PC-3 (cell line): Measurements from ENCODE around the gene ADCYAP1R1. TPM values are rescaled to one million over a fixed set of nuclear protein-coding genes. Genes with fewer than 3 reads are reported as not detected.

Source experiments
- ATAC-seq: fragments of 200-7000 bp; cut with Tn5 transposase; 2 replicates; pipeline ENCODE4 v1.9.1; 2020; ENCODE audit warnings: mild to moderate bottlenecking, moderate library complexity
- BruUV-seq: library from RNA; stranded (reverse); fragments of 400-500 nt; replicated peaks from 2 replicates; lab custom pipeline; 2021; lab: Mats Ljungman, UMichigan
- CTCF ChIA-PET: fragments of 300-600 bp; sonication (Branson Sonifier 250); formaldehyde crosslinking; loops from one replicate; lab custom pipeline; 2022; ENCODE audit warnings: antibody characterized with exemption; lab: Charles Lee
- POLR2A ChIA-PET: fragments of 300-600 bp; sonication (Branson Sonifier 250); formaldehyde crosslinking; loops from one replicate; lab custom pipeline; 2022; ENCODE audit warnings: antibody characterized with exemption; ENCODE audit not compliant: unreplicated experiment; lab: Charles Lee
- DNase-seq: peaks from one replicate; pipeline ENCODE4 v3.0.0-alpha.2; 2015
- H2AFZ ChIP-seq: fragments of 300-600 bp; sonication (generic); 2 replicates; pipeline ENCODE4 v1.6.0; 2016; ENCODE audit warnings: antibody characterized with exemption, low read length
- H3F3A ChIP-seq: fragments of 300-600 bp; sonication (generic); one replicate; pipeline ENCODE4 v1.6.0; 2017; ENCODE audit warnings: antibody characterized with exemption, low read length, control low read depth, mild to moderate bottlenecking; ENCODE audit not compliant: unreplicated experiment
- H3K27ac ChIP-seq: fragments of 300-600 bp; sonication (generic); 2 replicates; pipeline ENCODE4 v1.5.1; 2016; ENCODE audit warnings: mild to moderate bottlenecking, low read length
- H3K27me3 ChIP-seq: fragments of 300-600 bp; sonication (generic); 2 replicates; pipeline ENCODE4 v1.6.1; 2016; ENCODE audit warnings: low read length, mixed read lengths
- H3K36me3 ChIP-seq: fragments of 300-600 bp; sonication (generic); 2 replicates; pipeline ENCODE4 v1.6.1; 2016; ENCODE audit warnings: low read depth, mixed run types, low read length, mixed read lengths
- H3K4me1 ChIP-seq: fragments of 300-600 bp; sonication (generic); 2 replicates; pipeline ENCODE4 v1.5.1; 2016; ENCODE audit warnings: low read length; ENCODE audit not compliant: insufficient read depth
- H3K4me2 ChIP-seq: fragments of 300-600 bp; sonication (generic); 2 replicates; pipeline ENCODE4 v1.6.0; 2016; ENCODE audit warnings: low read length
- H3K4me3 ChIP-seq: fragments of 300-600 bp; sonication (generic); 2 replicates; pipeline ENCODE4 v1.5.1; 2016; ENCODE audit warnings: mild to moderate bottlenecking, low read length, mixed read lengths
- H3K79me2 ChIP-seq: fragments of 300-600 bp; sonication (generic); 2 replicates; pipeline ENCODE4 v1.6.1; 2017; ENCODE audit warnings: low read length, mixed read lengths
- H3K9ac ChIP-seq: fragments of 300-600 bp; sonication (generic); 2 replicates; pipeline ENCODE4 v1.6.0; 2016; ENCODE audit warnings: mild to moderate bottlenecking, low read length
- H3K9me2 ChIP-seq: fragments of 300-600 bp; sonication (generic); replicated peaks from 2 replicates; pipeline ENCODE4 v1.6.1; 2016; ENCODE audit warnings: mixed run types, low read length, mixed read lengths
- H3K9me3 ChIP-seq: fragments of 300-600 bp; sonication (generic); 2 replicates; pipeline ENCODE4 v1.6.1; 2016; ENCODE audit warnings: low read length, mixed read lengths
- H4K20me1 ChIP-seq: fragments of 300-600 bp; sonication (generic); 2 replicates; pipeline ENCODE4 v1.6.1; 2016; ENCODE audit warnings: low read length, mixed read lengths
- CTCF ChIP-seq: fragments of 300-600 bp; sonication (generic); conservative IDR thresholded peaks from 2 replicates; pipeline ENCODE4 v1.5.1; 2017; ENCODE audit warnings: antibody characterized with exemption, low read depth, mild to moderate bottlenecking, low read length
- EZH2 ChIP-seq: fragments of 300-600 bp; sonication (generic); IDR thresholded peaks from one replicate; pipeline ENCODE4 v1.6.1; 2017; ENCODE audit warnings: antibody characterized with exemption, mild to moderate bottlenecking, low read length; ENCODE audit not compliant: unreplicated experiment
- EZH2phosphoT487 ChIP-seq: fragments of 300-600 bp; sonication (generic); IDR thresholded peaks from 2 replicates; pipeline ENCODE4 v1.6.1; 2018; ENCODE audit warnings: mild to moderate bottlenecking, antibody characterized with exemption, low read length, borderline replicate concordance
- intact Hi-C: fragments of 100-400 bp; cut with micrococcal nuclease; formaldehyde crosslinking; loops from 2 replicates; pipeline ENCODE4 v1.9.0; 2023
- total RNA-seq: library from RNA; depleted of rRNA; stranded (reverse); fragments of >200 nt; gene quantifications from 2 replicates; pipeline ENCODE4 v1.2.3, GENCODE V29; 2014

ADCYAP1R1 gene
- total RNA-seq, 1 experiment from 2014 or later, result not detected

- no peaks in the 10 kb centered on the region for H4K20me1 ChIP-seq
- no peaks in the 10 kb centered on the region for H3F3A ChIP-seq
- peaks cover 30% of the 10 kb centered on the region for H3K27me3 ChIP-seq
- POLR2A ChIA-PET, result no interaction called here
- DNase-seq (peak; percentile 86), ATAC-seq (peak; percentile 99)
- H3K27ac ChIP-seq, result no peak overlapping the region
- H3K4me1 ChIP-seq, result no peaks in the 10 kb centered on the region
- intact Hi-C loops, result loop anchor here (1.0 to 5.0 kb wide), 5 partner anchors 238 to 1068 kb away; no protein-coding TSS in a partner anchor
- H3K9ac ChIP-seq, result no peak overlapping the region
- CTCF ChIA-PET, result interaction anchor here (0.6 to 1.8 kb wide), 10 partner anchors 10 to 499 kb away, joined by 3 to 12 read pairs (median 4); no protein-coding TSS in a partner anchor
- TF ChIP-seq EZH2 (no peak), CTCF (peak; percentile 76)
- peak overlapping the region; percentile 39; the same call in 1 of the 2 replicates for H2AFZ ChIP-seq
- no peaks in the 10 kb centered on the region for H3K9me3 ChIP-seq
- no peaks in the 10 kb centered on the region for H3K79me2 ChIP-seq
- BruUV-seq, result no TSS peak
- no peak overlapping the region for H3K4me3 ChIP-seq
- H3K4me2 ChIP-seq, result peak overlapping the region; percentile 41; the same call in 1 of the 2 replicates
- no peaks in the 10 kb centered on the region for H3K36me3 ChIP-seq
- H3K9me2 ChIP-seq, result no peaks in the 10 kb centered on the region
These were observed 82.4 kb downstream of the ADCYAP1R1 start for GRCh38 chr7:31134246-31135188.

- H3K36me3 ChIP-seq, result no peaks in the 10 kb centered on the region
- DNase-seq, result no peak
- H3K9me3 ChIP-seq, result no peaks in the 10 kb centered on the region
- TF ChIP-seq EZH2phosphoT487 (no peak), CTCF (no peak), EZH2 (no peak)
- H3K9ac ChIP-seq, result no peak overlapping the region
- H4K20me1 ChIP-seq, result no peaks in the 10 kb centered on the region
- H3K27ac ChIP-seq, result no peak overlapping the region
- H3K4me2 ChIP-seq, result no peak overlapping the region
- H3K27me3 ChIP-seq, result peaks cover 10% of the 10 kb centered on the region
- intact Hi-C loops, result loop anchor here (5.0 kb wide), 1 partner anchor 1065 kb away; no protein-coding TSS in a partner anchor
- no TSS peak for BruUV-seq
- CTCF ChIA-PET, result no interaction called here
- H2AFZ ChIP-seq, result no peak overlapping the region
- no peak overlapping the region for H3K4me3 ChIP-seq
- H3K4me1 ChIP-seq, result no peaks in the 10 kb centered on the region
- POLR2A ChIA-PET, result no interaction called here
- H3K79me2 ChIP-seq, result no peaks in the 10 kb centered on the region
- no peaks in the 10 kb centered on the region for H3K9me2 ChIP-seq
- no peaks in the 10 kb centered on the region for H3F3A ChIP-seq
- no peak for ATAC-seq
These were observed 85.1 kb downstream of the ADCYAP1R1 start for GRCh38 chr7:31137234-31137633.
